22Rv1 (cell line): ENCODE data around the gene LRMDA.

Experiments used
- ZFX ChIP-seq: fragments of 450-650 bp; IDR thresholded peaks from 2 replicates; pipeline ENCODE4 v1.6.1; 2017; ENCODE audit warnings: antibody characterized with exemption, borderline replicate concordance
- TF ChIP-seq, protein P1 (sequence below): fragments of 450-650 bp; IDR thresholded peaks from 2 replicates; pipeline ENCODE4 v1.5.1; 2017; ENCODE audit warnings: mild to moderate bottlenecking

- TF ChIP-seq, protein P1, sequence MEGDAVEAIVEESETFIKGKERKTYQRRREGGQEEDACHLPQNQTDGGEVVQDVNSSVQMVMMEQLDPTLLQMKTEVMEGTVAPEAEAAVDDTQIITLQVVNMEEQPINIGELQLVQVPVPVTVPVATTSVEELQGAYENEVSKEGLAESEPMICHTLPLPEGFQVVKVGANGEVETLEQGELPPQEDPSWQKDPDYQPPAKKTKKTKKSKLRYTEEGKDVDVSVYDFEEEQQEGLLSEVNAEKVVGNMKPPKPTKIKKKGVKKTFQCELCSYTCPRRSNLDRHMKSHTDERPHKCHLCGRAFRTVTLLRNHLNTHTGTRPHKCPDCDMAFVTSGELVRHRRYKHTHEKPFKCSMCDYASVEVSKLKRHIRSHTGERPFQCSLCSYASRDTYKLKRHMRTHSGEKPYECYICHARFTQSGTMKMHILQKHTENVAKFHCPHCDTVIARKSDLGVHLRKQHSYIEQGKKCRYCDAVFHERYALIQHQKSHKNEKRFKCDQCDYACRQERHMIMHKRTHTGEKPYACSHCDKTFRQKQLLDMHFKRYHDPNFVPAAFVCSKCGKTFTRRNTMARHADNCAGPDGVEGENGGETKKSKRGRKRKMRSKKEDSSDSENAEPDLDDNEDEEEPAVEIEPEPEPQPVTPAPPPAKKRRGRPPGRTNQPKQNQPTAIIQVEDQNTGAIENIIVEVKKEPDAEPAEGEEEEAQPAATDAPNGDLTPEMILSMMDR: no peak
- no peak for TF ChIP-seq ZFX
Observed at GRCh38 chr10:76038696-76039095, 607.3 kb downstream of the LRMDA start.
